Ovary (tissue), 3 donors: ENCODE results near the gene ZNF660.

Experiments used
- EP300 ChIP-seq: sonication (generic); formaldehyde crosslinking; IDR thresholded peaks from one replicate; pipeline ENCODE4 v1.6.1; 2017; ENCODE audit warnings: antibody characterized with exemption
- POLR2A ChIP-seq: fragments of 450-650 bp; IDR thresholded peaks from one replicate; pipeline ENCODE4 v1.6.1; 2017; ENCODE audit warnings: antibody characterized with exemption, mild to moderate bottlenecking, moderate library complexity
- TF ChIP-seq, protein P1 (sequence below), 3 donors: fragments of 450-650 bp in 2 of 3; fragments of 200-600 bp in 1 of 3; IDR thresholded peaks; one replicate each; pipeline versions ENCODE4 v1.5.1 to v1.8.0; 2016 to 2022; ENCODE audit warnings: antibody characterized with exemption in 3 of 3, mild to moderate bottlenecking in 1 of 3
- donor health status: DM: no; HTN: no; CAD: no.

GRCh38 chr3:44643024-44643423 lies 58.3 kb downstream of the ZNF660 start:
- TF ChIP-seq, protein P1, sequence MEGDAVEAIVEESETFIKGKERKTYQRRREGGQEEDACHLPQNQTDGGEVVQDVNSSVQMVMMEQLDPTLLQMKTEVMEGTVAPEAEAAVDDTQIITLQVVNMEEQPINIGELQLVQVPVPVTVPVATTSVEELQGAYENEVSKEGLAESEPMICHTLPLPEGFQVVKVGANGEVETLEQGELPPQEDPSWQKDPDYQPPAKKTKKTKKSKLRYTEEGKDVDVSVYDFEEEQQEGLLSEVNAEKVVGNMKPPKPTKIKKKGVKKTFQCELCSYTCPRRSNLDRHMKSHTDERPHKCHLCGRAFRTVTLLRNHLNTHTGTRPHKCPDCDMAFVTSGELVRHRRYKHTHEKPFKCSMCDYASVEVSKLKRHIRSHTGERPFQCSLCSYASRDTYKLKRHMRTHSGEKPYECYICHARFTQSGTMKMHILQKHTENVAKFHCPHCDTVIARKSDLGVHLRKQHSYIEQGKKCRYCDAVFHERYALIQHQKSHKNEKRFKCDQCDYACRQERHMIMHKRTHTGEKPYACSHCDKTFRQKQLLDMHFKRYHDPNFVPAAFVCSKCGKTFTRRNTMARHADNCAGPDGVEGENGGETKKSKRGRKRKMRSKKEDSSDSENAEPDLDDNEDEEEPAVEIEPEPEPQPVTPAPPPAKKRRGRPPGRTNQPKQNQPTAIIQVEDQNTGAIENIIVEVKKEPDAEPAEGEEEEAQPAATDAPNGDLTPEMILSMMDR (IDR thresholded peaks at IDR 0.05): no peak
- TF ChIP-seq POLR2A (no peak), EP300 (no peak)
